ENCODE data around the gene NEBL. TPM values are rescaled to one million over a fixed set of nuclear protein-coding genes. Genes with fewer than 3 reads are reported as not detected.

NEBL gene
- total RNA-seq, 1 experiment from 2014 or later = 46.7 TPM

GRCh38 chr10:20877986-20878983 lies 18.8 kb downstream of the NEBL start:
- no peak for DNase-seq (ENCODE audit: low spot score)
- in situ Hi-C loops (cut with HindIII; ENCODE audit: low sequenced_read_pairs) = no loop called here

GRCh38 chr10:20877554-20877953 lies 19.6 kb downstream of the NEBL start:
- DNase-seq (ENCODE audit: low spot score) = no peak
- in situ Hi-C loops (cut with HindIII; ENCODE audit: low sequenced_read_pairs) = no loop called here

- no peak for DNase-seq (ENCODE audit: low spot score)
- in situ Hi-C loops (cut with HindIII; ENCODE audit: low sequenced_read_pairs) = no loop called here
Observed at GRCh38 chr10:20874261-20874660, 22.9 kb downstream of the NEBL start.

- no peak for DNase-seq (ENCODE audit: low spot score)
- in situ Hi-C loops (cut with HindIII; ENCODE audit: low sequenced_read_pairs) = no loop called here
Observed at GRCh38 chr10:20871970-20872369, 25.1 kb downstream of the NEBL start.

- DNase-seq (ENCODE audit: low spot score) = no peak
- in situ Hi-C loops (cut with HindIII; ENCODE audit: low sequenced_read_pairs) = no loop called here
Observed at GRCh38 chr10:20870834-20871233, 26.3 kb downstream of the NEBL start.

GRCh38 chr10:20863008-20863407 lies 34.1 kb downstream of the NEBL start:
- in situ Hi-C loops (cut with HindIII; ENCODE audit: low sequenced_read_pairs) = no loop called here
- DNase-seq (ENCODE audit: low spot score) = no peak

GRCh38 chr10:20858292-20859124 lies 38.6 kb downstream of the NEBL start:
- in situ Hi-C loops (cut with HindIII; ENCODE audit: low sequenced_read_pairs) = no loop called here
- DNase-seq (ENCODE audit: low spot score) = peak; percentile 76

GRCh38 chr10:20856484-20856883 lies 40.6 kb downstream of the NEBL start:
- in situ Hi-C loops (cut with HindIII; ENCODE audit: low sequenced_read_pairs) = no loop called here
- no peak for DNase-seq (ENCODE audit: low spot score)

- in situ Hi-C loops (cut with HindIII; ENCODE audit: low sequenced_read_pairs) = no loop called here
- no peak for DNase-seq (ENCODE audit: low spot score)
Observed at GRCh38 chr10:20855398-20856038, 41.6 kb downstream of the NEBL start.

GRCh38 chr10:20853276-20853675 lies 43.8 kb downstream of the NEBL start:
- no peak for DNase-seq (ENCODE audit: low spot score)
- in situ Hi-C loops (cut with HindIII; ENCODE audit: low sequenced_read_pairs) = no loop called here

GRCh38 chr10:20852303-20852702 lies 44.8 kb downstream of the NEBL start:
- DNase-seq (ENCODE audit: low spot score) = no peak
- in situ Hi-C loops (cut with HindIII; ENCODE audit: low sequenced_read_pairs) = no loop called here

- in situ Hi-C loops (cut with HindIII; ENCODE audit: low sequenced_read_pairs) = no loop called here
Observed at GRCh38 chr10:20847512-20847911, 49.6 kb downstream of the NEBL start.

GRCh38 chr10:20846263-20846662 lies 50.8 kb downstream of the NEBL start:
- in situ Hi-C loops (cut with HindIII; ENCODE audit: low sequenced_read_pairs) = no loop called here
- DNase-seq (ENCODE audit: low spot score) = no peak

More at GRCh38 chr10:20847512-20847911, 49.6 kb downstream of the NEBL start:
- no peak for DNase-seq (ENCODE audit: low spot score)

GRCh38 chr10:20841419-20841818 lies 55.7 kb downstream of the NEBL start:
- in situ Hi-C loops (cut with HindIII; ENCODE audit: low sequenced_read_pairs) = no loop called here
- DNase-seq (ENCODE audit: low spot score) = no peak

- in situ Hi-C loops (cut with HindIII; ENCODE audit: low sequenced_read_pairs) = no loop called here
- no peak for DNase-seq (ENCODE audit: low spot score)
Observed at GRCh38 chr10:20839910-20840309, 57.2 kb downstream of the NEBL start.

- DNase-seq (ENCODE audit: low spot score) = no peak
- in situ Hi-C loops (cut with HindIII; ENCODE audit: low sequenced_read_pairs) = no loop called here
Observed at GRCh38 chr10:20839141-20839540, 58.0 kb downstream of the NEBL start.

GRCh38 chr10:20836401-20836800 lies 60.7 kb downstream of the NEBL start:
- no peak for DNase-seq (ENCODE audit: low spot score)
- in situ Hi-C loops (cut with HindIII; ENCODE audit: low sequenced_read_pairs) = no loop called here

GRCh38 chr10:20835335-20835734 lies 61.8 kb downstream of the NEBL start:
- in situ Hi-C loops (cut with HindIII; ENCODE audit: low sequenced_read_pairs) = no loop called here
- no peak for DNase-seq (ENCODE audit: low spot score)

- in situ Hi-C loops (cut with HindIII; ENCODE audit: low sequenced_read_pairs) = no loop called here
- DNase-seq (ENCODE audit: low spot score) = no peak
Observed at GRCh38 chr10:20834825-20835224, 62.3 kb downstream of the NEBL start.

- in situ Hi-C loops (cut with HindIII; ENCODE audit: low sequenced_read_pairs) = no loop called here
- no peak for DNase-seq (ENCODE audit: low spot score)
Observed at GRCh38 chr10:20822825-20823224, 74.3 kb downstream of the NEBL start.
